NCI-H526 (cell line): ENCODE measurements around the gene ANKDD1A.

ENCODE experiments used
- DNase-seq, 2 experiments: peaks; one replicate each; lab custom pipeline; 2025; lab: John Stamatoyannopoulos, UW

ANKDD1A gene

DNA sequence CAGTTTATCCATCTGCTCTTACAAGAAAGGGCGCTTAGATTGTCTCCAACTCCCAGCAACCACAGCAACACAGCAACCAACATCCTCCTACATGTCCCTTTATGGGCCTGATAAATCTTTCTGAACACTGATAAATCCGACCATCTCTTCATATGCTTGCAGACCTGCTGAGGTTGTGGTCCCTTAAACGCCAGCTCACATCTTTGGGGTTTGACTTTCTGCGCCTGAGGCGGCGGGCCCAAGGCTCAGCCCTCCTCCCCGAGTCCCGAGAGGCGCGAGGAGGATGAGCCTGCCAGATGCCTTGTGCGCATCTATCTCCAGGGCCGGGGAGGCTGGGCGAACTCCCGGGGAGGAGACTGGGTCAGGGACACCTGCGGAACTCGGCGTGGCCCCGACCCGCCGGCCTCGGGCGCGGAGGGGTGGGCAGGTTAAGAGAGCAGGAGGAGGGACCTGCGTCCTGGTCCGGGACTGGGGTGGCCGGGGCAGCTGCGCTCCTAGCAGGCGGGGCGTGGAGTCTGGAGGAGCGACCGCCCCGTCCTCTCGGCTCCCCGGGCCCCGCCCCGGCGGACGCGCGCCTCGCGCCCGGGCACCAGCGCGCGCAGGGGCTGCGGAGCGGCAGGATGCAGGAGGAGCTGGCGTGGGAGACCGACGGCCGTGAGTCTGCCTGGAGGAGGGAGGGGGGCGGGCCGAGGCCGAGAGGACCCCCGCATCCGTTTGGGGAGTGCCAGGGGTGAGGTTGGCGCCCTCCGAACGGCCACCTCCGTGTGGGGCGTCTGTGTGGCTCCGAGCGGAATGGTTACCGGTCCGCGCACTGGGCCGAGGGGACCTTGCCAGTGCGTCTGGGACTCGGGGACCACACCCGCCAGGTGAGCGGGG lies at the start of gene ANKDD1A:
TSS of gene ANKDD1A (plus strand) at position 592 of the 876 bp plus-strand sequence. CDS start at position 621, 29 bp downstream.
- peak; percentile 21 to 86 for DNase-seq

DNA sequence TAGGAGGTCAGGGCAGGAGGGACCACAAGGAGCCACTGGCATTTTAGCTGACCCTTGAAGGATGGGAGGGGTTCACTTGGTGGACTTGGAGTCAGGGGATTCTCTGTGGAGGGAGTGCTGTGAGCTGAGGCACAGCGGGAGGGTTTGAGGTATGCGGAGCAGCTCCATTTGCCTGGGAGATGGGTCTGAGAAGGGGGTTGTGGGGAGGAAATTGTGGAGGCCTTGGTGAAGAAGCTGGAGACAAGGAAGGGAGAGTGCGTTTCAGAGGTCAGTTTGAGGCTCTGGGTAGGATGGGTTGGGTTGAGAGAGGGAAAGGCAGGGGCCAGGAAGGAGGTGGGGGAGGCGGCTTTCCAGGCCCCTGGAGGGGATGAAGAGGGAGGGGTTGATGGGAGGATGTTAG lies 49.7 kb upstream of the ANKDD1A start:
- no peak for DNase-seq

GRCh38 chr15:64862408-64862807 lies 49.3 kb upstream of the ANKDD1A start:
- DNase-seq, result no peak

- no peak for DNase-seq
Measured at GRCh38 chr15:64864068-64864467, 47.6 kb upstream of the ANKDD1A start.

DNA sequence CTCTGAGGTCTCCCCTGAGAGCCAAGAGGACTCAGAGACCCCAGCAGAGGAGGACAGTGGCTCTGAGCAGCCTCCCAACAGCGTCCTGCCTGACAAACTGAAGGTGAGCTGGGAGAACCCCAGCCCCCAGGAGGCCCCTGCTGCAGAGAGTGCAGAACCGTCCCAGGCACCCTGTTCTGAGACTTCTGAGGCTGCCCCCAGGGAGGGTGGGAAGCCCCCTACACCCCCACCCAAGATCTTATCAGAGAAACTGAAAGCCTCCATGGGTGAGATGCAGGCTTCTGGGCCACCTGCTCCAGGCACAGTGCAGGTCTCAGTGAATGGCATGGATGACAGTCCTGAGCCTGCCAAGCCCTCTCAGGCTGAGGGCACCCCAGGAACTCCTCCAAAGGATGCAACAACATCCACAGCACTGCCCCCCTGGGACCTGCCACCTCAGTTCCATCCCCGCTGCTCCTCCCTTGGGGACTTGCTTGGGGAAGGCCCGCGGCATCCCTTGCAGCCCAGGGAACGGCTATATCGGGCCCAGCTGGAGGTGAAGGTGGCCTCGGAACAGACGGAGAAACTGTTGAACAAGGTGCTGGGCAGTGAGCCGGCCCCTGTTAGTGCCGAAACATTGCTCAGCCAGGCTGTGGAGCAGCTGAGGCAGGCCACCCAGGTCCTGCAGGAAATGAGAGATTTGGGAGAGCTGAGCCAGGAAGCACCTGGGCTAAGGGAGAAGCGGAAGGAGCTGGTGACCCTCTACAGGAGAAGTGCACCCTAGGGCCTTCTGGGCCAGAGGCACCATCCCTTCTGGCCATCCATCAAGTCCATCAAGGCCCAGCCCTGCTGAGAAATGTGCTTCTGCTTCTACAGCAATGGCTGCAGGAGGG lies 46.3 kb upstream of the ANKDD1A start:
- DNase-seq, result no peak

GRCh38 chr15:64865998-64866520 lies 45.6 kb upstream of the ANKDD1A start:
- DNase-seq, result no peak

- DNase-seq, result no peak
Measured at GRCh38 chr15:64869501-64869900, 42.2 kb upstream of the ANKDD1A start.

GRCh38 chr15:64870353-64870752 lies 41.3 kb upstream of the ANKDD1A start:
- no peak for DNase-seq

- no peak for DNase-seq
Measured at GRCh38 chr15:64875641-64876223, 36.0 kb upstream of the ANKDD1A start.

- DNase-seq, result no peak
Measured at GRCh38 chr15:64877435-64877834, 34.3 kb upstream of the ANKDD1A start.

GRCh38 chr15:64878705-64879104 lies 33.0 kb upstream of the ANKDD1A start:
- DNase-seq, result no peak

DNA sequence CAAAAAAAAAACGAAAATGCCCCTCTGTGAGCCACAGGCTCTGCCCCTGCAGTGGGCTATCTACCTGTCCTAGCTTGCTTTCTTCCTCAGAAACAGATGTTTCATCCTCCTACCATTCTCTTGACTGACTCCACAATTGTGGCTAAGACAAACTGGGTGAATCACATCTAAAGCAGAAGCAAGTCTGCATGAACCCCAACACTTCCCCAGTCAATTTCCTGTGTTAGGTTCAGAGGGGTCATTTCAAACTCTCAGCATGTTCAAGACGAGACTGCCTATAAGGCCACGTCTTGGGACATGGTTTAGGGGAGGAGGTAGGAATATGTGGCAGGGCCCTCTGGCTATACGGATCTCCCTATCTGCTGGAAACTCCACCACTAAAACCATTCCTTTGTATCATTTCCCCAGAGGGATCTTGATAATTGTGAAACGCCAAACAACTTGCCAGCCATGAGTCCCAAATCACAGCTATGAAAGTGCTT lies 28.6 kb upstream of the ANKDD1A start:
- no peak for DNase-seq

- peak in 1 of 2 experiments; percentile 32 for DNase-seq
Measured at GRCh38 chr15:64883997-64884511, 27.6 kb upstream of the ANKDD1A start.

DNA sequence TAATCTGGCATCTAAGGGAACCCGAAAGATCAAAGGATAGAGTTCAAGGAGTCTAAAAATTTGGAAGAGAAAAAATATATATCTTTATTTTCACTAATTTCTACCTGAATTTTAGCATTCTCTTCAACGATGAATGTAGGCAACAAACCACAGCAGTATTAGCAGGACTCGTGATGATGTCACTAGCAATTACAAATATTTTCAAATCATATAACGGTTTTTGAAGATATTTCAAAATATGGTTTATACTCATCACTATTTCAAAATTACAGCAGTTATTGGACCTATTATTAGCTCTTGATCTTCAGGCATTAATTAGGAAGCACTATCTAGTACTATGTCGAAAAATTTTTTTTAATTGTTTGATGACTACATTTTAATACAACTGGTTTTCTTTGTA lies 27.0 kb upstream of the ANKDD1A start:
- DNase-seq, result no peak

DNA sequence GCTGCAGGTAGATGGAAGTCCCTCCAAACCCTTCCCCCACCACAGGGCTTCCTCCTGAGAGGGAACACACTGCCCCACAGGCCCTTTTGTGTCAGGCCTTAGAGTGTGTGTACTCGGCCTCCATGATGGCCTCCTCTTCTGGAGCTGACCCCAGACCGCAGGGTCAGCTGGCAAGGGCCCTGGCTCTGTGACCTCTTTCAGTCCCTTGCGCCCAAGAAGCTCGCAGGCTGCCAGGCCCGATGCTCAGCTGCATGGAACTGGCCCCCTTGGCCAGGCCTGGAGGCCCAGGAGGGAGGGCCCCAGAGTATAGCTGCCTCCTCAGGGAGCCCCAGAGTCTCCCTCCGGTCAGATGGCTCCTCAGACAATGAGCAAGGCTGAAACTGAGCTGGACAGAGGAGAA lies 23.4 kb upstream of the ANKDD1A start:
- no peak for DNase-seq

DNA sequence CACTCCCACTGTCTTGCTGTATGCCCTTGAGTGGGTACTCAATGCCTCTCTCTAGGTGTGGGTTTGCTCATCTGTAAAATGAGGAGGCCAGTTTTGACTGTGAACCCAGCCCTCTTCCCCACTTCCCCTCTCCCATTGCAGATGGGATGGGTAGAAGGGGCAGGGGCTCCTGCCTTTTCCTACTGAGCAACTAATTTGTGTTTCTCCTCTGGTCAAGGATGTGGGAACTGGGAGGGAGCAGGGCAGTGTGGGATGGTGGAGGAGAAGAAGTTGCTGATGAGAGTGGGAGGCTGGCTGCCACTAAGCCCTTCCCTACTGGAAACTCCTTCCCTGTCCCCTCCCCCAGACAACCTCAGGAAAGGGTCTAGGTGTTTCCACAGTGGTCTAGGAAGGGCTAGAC lies 20.1 kb upstream of the ANKDD1A start:
- no peak for DNase-seq

- no peak for DNase-seq
Measured at GRCh38 chr15:64892847-64893403, 18.8 kb upstream of the ANKDD1A start.

- DNase-seq, result peak; percentile 72 to 84
Measured at GRCh38 chr15:64893481-64894394, 18.0 kb upstream of the ANKDD1A start.

DNA sequence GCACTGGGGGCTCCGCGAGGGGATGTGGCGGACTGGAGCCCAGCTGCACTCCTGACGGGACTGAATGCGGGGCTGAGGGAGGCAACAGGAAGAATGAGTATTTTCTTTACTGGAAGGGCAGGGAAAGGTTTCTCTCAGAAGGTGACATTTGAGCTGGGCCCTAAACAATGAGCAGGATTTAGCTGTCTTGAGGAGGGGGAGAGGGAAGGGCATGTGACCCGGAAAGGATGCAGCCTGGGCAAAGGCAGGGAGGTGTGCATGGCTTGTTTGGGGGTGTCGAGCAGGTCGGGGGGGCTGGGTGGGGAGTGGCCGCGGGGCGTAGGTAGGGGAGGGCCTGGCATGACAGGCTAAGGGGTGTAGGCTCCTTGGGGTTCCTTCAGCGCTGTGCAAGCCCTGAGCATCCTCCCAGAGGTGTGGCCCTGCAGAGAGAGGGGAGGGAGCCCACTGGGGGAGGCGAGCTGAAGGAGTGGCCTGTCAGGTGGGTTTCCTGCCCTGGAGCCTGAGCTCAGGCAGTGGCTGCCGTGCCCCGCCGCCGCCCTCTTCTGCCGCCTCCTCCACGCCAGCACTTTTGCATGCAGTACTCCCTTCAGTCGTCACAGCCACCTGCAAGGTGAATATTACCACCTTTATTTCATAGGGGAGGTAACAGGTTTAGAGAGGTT lies 17.2 kb upstream of the ANKDD1A start:
- peak; percentile 18 to 50 for DNase-seq
